GM10266 (cell line): ENCODE results near the gene MCRIP2.

Experiments used
- DNase-seq: peaks from one replicate; pipeline ENCODE4 v3.0.0; 2012; ENCODE audit errors: extremely low spot score
- TF ChIP-seq, protein P1 (sequence below): IDR thresholded peaks from 2 replicates; pipeline ENCODE4 v1.5.1; 2012; ENCODE audit warnings: mild to moderate bottlenecking, low read depth; ENCODE audit not compliant: control insufficient read depth, insufficient read depth; ENCODE audit errors: missing control alignments

Gene MCRIP2, protein sequence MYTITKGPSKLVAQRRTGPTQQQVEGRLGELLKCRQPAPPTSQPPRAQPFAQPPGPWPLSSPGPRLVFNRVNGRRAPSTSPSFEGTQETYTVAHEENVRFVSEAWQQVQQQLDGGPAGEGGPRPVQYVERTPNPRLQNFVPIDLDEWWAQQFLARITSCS

DNA sequence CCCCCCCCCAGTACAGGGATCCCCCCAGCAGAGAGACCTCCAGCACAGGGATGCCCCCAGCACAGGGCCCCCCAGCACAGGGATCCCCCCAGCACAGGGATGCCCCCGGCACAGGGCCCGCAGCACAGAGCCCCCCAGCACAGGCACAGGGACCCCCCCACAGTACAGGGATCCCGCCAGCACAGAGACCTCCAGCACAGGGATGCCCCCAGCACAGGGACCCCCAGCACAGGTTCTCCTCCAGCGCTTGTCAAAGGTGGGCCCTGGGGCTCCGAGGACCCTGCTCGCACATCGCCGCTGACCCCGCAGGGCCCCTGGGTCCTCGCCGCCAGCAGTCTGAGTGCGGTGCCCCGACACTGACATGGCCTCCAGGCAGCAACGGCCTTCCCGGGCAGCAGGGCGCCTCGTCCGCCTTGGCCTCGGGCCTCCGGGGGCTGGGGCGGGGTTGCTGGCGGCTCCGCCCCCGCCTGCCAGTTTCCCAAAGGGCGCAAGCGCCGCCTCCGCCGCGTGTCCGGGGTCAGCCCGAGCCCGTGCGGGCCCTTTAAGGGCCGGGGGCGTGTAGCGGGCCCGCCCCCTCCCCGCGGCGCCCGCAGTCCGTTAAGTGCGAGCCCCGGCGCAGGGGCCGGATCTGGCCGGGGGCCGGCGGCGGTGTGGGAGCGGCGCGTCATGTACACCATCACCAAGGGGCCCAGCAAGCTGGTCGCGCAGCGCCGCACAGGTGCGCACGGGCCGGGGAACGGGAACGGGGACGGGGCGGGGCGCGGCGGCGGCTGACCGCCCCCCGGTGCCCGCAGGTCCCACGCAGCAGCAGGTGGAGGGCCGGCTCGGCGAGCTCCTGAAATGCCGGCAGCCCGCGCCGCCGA lies at the start of gene MCRIP2:
TSS of gene MCRIP2 (plus strand) at position 503 of the 863 bp plus-strand sequence. CDS start at position 667, 164 bp downstream.
- TF ChIP-seq, protein P1, sequence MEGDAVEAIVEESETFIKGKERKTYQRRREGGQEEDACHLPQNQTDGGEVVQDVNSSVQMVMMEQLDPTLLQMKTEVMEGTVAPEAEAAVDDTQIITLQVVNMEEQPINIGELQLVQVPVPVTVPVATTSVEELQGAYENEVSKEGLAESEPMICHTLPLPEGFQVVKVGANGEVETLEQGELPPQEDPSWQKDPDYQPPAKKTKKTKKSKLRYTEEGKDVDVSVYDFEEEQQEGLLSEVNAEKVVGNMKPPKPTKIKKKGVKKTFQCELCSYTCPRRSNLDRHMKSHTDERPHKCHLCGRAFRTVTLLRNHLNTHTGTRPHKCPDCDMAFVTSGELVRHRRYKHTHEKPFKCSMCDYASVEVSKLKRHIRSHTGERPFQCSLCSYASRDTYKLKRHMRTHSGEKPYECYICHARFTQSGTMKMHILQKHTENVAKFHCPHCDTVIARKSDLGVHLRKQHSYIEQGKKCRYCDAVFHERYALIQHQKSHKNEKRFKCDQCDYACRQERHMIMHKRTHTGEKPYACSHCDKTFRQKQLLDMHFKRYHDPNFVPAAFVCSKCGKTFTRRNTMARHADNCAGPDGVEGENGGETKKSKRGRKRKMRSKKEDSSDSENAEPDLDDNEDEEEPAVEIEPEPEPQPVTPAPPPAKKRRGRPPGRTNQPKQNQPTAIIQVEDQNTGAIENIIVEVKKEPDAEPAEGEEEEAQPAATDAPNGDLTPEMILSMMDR: no peak
- peak; percentile 97 for DNase-seq

DNA sequence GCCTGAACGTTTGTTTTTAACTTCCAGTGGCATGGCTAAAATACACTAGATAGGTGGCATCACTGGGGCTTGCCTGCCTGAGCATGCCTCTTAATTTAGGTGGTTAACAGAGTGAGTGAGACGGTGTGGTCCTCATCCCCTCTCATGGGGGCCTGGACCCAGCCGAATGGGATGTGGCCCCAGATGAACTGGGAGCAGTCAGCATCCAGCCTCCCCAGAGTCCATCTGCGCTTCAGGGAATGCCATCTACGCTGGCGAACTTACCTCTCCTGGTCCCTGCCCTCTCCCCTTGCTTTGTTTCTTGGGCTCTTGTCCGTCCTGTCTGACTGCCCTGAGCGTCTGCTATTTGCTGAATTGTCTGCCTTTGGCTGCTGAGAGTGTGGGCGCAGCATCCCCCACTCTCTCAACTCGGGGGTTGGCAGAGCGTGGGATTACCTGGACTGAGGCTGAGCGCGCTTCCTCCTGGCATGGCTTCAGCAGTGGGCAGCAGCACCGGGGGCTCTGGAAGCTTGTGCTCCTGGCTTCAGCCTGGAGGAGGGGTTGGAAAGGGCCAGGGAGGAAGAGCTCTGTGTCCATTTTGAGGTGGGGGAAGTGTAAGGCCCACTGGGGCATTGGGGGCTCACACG lies 49.6 kb upstream of the MCRIP2 start:
- TF ChIP-seq, protein P1: no peak
- DNase-seq: no peak

DNA sequence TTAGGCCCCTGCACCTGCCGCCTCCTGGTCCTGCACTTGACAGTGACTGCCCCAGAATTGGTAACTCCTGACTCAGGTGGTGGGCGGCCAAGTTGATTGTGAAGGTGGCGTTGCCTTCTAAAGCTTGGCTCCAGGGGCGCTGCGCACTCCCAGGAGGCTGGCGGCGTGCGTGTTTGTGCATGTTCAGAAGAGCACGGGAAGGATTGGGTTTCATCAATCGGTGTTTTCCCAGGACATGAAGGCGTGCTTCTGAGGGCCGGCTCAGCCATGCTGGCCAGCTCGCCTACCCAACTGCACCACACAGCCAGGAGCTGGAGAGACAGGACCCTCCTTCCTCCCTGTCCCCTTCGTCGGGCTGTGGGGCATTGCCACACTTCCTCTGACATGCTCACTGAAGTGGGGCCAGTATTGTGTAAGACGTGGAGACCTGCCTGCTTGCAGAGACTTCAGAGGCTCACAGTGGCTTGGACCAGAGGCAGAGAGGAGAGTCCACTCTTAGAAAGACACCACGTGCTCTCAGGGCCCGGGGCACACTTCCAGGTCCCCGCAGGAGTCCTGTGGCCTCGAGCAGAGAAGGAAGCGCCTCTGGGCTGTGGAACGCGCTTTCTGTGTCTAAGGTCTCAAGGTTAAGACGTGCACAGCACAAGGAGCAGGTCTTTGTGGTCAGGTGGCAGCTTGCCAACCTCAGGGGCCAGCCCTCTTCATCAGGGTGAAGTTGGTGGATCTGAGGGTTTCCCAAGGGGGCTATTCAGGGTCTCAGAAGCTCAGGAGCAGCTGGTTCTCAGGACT lies 48.9 kb upstream of the MCRIP2 start:
- DNase-seq: no peak
- TF ChIP-seq, protein P1: no peak

DNA sequence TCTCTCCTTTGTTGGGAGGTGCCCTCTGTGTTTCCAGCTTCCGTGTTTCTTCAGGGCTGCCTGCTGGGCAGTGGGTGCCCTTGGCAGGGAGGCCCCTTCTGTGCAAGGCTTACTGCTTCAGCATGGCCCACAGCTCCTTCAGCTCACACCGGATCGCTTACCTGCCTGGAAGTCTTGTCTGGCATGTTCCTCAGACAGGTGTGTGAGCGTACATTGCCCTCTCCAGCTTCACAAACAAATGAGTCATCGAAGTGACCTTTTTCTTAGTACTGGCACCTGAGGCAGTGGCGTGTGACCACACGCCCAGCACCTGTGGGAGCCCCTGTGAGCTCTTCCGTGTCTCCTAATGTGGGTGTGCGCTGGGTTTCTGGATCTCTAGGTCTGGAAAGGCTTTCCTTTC lies 48.2 kb upstream of the MCRIP2 start:
- DNase-seq: no peak
- TF ChIP-seq, protein P1: no peak

DNA sequence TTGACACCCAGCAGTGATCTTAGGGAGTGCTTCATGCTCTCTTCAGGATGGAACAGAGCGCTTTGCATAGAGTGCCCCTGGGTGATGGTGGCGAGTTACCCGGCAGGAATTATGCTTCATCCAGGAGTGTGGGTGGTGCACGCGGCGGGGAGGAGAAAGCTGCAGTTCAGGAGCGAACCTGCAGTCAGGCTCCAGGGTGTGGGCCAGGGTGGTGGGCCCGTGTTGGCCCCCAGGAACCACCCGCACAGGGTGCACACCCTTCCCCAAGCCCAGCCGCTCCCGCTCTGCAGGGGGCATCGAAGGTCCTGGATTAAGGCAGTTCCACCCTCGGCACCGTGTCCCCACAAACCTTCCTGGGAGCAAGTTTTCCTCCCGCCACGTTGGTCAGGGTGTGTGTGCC lies 47.8 kb upstream of the MCRIP2 start:
- TF ChIP-seq, protein P1: no peak
- no peak for DNase-seq

DNA sequence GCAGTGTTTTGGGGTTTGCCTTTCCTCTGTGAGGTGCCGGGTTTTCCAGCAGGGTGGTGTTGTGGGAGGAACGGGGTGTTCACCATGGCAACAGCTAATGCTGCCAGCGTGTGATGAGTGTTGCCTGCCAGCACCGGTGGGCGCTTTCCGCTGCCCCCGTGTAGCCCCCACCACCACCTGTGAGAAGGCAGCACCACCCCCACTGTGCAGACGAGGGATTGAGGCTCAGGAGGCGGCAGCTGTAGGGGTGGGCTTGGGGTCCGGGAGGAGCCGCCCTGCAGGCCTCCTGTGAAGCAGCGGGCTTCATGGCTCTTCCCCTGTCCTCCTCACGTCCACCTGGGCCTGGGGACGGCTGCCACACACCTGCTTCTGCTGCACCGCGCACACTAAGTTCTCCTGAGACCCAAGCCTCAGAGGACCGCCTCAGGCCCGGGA lies 46.5 kb upstream of the MCRIP2 start:
- no peak for DNase-seq
- TF ChIP-seq, protein P1: no peak
